Bone marrow (tissue), 2 donors: Measurements from ENCODE around the gene ILF3.
"Not testable (repeated sequence)": the region's sequence is repeated elsewhere in the genome, so short reads cannot be mapped to it uniquely, and the experiment has no call there.

Experiments used
- DNase-seq, 2 donors: peaks; one replicate each; lab custom pipeline; 2025; lab: John Stamatoyannopoulos, UW

Gene ILF3

DNA sequence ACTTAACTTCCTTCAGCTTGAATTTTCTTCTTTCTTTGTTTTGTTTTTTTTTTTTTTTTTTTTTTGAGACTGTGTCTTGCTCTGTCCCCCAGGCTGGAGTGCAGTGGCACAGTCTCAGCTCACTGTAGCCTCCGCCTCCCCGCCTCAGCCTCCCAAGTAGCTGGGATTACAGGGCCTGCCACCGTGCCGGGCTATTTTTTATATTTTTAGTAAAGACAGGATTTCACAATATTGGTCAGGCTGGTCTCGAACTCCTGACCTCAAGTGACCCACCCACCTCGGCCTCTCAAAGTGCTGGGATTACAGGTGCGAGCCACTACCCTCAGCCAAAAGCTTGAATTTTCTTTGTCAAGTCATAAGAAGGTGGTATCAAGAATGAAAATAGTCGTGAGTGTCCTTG is 21.1 kb downstream of the ILF3 start:
- DNase-seq: not testable (repeated sequence)

DNA sequence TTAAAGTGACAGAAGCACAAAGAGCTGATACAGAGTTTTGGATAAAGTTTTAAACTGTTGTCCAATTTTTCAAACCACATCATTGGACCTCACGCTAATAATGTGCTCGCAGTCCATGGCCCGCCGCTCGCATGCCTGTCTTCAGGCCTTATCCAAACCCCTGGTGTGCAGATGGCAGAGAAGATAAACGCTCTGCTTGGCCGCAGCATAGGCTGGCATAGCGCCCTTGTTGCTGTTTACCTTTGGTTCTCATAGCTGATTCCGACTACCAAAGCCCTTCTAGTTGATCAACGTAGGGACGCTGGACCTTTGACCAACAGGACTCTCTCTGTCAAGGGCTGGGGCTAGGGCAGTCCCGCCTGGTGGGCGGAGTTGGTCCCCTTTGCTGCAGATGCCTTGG is 23.6 kb downstream of the ILF3 start:
- no peak for DNase-seq

DNA sequence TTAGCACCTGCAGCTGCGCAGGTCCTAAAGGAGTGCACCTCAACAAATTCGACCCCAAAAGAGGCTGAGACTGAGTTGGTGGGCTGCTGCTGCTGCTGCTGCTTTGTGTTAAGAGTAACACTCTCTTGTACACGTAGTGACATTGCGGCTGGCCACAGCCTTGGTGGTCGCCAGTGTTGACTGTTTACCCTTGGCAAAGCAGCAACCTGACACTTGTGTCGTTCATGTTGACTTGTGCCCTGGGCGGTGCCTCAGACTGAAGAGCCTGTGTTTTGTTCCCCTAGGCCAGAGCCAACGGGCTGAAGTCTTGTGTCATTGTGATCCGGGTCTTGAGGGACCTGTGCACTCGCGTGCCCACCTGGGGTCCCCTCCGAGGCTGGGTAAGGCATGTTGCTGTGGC is 24.7 kb downstream of the ILF3 start:
- DNase-seq: no peak

DNA sequence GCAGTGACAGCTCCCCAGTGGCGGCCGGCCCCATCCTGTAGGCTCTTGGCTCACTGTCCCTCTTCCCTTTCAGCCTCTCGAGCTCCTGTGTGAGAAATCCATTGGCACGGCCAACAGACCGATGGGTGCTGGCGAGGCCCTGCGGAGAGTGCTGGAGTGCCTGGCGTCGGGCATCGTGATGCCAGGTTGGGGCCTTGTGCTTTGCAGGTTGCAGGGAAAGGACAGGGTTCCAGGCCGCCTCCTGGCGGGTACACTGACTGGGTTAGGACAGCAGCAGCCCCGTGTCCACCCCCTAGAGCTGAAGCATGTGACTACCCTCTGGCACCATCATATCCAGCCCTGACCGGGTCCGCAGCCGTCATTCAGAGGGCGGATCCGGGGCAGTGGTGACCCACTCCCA is 25.6 kb downstream of the ILF3 start:
- no peak for DNase-seq

DNA sequence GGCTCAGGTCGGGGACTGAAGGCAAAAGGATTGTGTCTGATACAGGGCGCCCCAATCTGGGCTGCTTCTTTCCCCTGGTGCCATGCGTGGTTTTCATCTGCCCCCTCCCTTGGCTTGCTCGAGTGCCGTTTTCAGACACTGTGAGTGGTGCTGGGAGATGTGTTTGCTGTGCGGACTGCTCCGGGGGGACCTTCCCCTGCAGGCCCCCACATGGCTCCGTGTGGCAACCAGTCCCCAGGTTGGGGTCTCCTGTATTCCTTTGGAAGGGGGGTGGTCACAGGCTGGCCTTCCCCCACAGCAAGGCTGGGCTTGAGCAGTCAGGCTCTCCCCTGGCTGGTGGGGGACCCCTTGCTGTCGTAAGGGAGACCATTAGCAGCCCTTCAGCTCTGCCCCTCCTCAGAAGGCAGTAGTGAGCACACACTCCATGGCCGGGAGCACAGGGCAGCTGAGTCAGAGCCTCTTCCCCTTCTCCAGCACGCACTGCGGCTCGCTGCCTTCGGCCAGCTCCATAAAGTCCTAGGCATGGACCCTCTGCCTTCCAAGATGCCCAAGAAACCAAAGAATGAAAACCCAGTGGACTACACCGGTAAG is 26.5 kb downstream of the ILF3 start:
- DNase-seq: no peak

DNA sequence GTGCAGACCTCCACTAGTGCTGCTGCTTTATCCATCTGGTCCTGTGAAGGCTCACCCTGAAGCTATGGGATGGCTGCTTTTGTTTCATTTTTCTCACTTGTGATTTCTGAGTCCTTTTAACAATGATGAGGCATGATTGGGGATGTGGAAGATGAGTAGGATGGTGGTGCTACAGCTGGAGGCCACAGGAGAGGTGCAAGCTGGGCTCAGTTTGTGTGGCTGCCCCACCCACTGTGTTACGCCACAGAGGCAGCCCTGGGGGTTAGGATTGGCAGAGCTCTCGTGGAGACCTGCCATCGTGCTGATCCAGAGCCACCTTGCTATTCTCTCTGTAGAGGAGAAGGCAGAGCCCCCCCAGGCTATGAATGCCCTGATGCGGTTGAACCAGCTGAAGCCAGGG is 27.5 kb downstream of the ILF3 start:
- no peak for DNase-seq

DNA sequence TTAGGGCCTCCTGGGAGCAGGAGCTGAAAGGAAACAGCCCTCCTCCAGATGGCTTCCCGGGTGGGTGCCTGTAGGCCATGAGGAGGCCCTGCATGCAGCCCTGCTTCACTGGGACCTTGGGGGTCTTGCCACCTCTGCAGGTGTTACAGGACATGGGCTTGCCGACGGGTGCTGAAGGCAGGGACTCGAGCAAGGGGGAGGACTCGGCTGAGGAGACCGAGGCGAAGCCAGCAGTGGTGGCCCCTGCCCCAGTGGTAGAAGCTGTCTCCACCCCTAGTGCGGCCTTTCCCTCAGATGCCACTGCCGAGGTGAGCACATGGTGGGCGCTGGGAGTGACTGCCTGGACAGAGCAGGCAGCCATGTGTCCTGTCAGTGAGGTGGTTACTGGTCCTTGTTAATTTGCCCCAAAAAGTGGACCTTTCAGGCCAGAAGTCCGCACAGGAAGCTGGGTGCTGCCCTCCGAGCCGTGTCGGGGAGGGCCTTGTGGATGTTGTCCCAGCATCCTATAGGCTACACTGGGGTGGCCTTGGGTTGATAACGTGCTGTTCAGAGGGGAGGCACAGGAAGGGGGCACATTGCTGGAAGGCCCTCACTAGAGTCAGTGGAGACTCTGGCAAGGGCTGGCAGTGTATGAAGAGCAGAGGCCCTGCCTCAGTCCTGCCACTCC is 28.4 kb downstream of the ILF3 start:
- DNase-seq: no peak

DNA sequence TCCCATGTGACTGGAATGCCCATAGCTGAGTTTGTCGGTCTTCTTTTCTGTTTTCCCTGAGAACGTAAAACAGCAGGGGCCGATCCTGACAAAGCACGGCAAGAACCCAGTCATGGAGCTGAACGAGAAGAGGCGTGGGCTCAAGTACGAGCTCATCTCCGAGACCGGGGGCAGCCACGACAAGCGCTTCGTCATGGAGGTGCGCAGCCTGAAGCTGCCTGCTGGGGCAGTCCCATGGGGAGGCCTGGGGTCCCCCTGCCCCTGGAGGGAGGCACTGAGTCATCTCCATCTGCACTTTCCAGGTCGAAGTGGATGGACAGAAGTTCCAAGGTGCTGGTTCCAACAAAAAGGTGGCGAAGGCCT is 28.9 kb downstream of the ILF3 start:
- DNase-seq: no peak

DNA sequence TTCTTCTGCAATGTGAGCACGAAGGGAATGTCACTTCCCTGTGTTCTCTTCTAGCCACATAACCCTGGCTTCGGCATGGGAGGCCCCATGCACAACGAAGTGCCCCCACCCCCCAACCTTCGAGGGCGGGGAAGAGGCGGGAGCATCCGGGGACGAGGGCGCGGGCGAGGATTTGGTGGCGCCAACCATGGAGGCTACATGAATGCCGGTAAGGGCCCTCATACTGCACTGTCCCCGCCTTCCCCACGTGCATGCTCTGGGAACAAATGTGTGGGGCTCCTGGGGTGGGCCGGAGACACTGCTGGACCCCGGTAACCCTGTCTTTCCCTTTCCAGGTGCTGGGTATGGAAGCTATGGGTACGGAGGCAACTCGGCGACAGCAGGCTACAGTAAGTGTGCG is 29.4 kb downstream of the ILF3 start:
- DNase-seq: no peak

DNA sequence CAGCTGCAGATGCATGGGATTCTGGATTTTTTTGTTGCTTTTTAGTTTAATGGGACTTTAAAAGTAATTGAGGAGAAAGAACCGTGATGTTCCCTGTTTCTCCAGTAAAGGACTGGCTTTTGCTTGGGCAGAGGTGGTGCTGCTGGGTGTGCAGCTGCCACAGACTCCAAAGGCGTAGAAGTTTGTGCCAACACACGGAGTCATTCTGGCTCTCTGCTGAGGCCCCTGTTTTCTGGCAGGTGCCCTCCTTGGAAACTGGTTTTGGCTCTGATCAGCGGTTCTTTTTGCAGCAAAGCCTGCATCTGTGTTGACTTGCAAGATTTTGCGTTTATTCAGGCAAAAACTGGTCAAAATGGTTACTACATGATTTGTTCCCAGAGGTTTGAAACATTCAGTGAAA is 31.1 kb downstream of the ILF3 start:
- no peak for DNase-seq

DNA sequence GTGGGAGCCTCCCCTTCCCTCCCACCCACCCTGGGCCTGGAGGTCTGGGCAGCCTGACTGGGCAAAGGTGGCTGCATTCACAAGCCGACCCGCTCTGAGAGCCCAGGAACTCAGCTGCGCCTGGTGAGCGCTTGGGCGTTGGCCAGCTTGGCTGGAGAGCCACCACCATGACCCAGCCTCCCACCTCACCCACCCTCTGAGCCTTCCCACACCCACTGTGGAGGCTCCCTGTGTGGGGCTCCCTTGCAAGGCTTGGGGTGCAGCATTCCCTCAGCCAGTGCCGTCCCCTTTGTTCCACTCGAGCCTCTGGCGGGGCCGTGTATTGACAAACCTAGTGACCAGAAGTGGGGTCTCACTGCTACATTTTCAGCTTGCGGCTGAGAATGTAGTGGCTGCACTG is 32.0 kb downstream of the ILF3 start:
- no peak for DNase-seq

DNA sequence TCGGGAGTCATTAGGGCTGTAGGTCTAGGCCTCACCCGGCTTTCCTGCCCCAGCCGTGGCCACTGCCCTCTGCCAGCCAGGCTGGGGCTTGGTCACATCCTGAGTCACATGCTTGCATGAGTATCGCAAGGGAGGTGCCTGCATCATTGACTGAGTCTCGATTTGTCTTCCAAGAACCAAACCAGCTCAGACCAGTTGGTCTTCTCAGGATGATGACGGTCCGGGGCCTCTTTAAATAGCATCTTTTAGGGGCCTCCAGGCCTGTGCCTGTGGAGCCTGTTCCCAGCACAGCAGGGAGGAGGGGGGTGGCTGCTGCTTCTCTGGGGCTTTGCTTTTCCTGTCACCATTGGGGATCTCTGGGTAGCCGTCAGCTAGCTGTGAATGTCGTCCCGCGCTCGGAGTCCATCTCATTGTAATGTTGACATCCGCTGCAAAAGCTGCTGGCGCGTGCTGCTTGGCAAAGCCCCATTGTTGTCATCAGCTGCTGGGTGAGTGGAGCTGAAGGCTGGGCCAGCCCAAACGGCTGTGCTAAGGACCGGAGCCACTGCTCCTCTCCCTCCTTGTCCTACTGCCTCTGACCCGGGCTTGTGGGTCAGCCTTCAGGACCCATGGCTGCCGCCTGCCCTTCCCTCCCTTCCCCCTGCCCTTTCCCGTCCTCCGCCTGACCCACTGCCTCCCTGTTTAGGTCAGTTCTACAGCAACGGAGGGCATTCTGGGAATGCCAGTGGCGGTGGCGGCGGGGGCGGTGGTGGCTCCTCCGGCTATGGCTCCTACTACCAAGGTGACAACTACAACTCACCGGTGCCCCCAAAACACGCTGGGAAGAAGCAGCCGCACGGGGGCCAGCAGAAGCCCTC is 32.7 kb downstream of the ILF3 start:
- no peak for DNase-seq

DNA sequence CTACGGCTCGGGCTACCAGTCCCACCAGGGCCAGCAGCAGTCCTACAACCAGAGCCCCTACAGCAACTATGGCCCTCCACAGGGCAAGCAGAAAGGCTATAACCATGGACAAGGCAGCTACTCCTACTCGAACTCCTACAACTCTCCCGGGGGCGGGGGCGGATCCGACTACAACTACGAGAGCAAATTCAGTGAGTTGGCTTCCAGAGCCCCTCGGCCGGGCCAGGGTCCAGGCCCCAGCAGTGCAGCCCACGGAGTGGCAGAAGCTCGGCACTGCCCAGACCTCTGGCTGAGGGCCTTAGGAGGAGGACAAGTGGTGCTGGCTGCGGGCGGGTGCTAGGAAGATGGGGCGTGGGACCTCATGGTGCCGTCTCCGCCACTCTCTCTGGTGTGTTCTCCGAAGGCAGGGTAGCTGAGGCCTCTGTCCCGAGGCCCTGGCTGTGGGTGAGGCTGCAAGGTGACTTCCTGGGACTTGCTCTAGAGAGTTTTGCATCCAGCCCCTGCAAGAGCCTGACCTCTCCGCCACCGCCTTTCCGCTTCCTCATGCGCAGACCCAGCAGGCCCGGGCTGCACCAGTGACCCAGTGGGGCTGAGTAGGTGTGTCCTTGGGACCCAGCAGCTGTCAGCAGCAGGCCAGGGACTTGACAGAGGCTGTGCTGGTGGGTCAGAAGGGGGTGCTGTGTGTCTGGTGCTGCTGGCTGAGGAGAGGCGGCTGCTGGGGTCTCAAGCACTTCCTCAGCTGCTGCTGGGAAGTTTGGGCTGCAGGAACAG is 33.6 kb downstream of the ILF3 start:
- no peak for DNase-seq

DNA sequence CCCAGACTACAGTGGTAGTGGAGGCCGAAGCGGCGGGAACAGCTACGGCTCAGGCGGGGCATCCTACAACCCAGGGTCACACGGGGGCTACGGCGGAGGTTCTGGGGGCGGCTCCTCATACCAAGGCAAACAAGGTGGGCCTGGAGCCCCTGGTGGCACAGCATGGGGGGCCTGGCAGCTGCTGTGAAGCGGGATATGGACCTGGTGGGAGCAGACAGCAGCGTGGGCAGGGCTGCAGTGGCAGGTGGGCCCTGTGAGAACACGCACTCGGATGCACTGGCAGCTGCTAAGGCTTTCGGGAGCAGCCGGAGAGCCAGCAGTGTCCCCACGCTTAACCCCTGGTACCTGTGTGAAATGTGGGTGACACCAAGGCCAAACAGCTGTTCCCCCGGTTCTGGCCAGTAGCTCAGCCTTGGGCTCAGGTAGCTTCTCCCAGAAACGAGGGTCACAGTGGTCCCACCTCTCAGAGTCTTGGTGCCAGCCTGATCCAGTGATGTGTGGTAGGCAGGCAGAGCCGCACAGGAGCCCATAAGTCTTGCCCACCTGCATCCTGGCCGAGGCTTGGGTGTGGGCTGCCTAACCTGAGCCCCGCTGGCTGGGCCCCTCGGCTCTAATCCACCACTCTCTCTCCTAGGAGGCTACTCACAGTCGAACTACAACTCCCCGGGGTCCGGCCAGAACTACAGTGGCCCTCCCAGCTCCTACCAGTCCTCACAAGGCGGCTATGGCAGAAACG is 34.6 kb downstream of the ILF3 start:
- DNase-seq: no peak

DNA sequence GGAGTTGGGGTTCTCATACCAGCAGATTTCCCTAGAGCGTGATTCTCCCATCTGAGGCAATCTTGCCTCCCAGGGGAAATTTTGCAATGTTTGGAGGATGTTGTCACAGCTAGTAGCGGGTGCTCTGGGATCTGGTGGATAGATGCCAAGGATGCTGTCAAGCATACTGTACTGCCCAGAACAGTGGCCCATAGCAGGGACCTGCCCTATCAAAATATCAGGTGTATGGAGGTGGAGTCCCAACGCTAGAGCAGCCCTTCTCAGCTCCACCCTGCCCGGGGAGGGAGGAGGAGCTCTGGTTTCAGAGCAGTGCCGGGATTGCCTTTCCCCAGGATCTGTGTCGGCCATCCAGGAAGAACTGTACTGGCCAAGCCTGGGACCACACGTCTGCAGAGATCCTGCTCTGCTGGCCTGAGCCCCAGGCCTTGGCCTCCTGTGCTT is 36.2 kb downstream of the ILF3 start:
- no peak for DNase-seq

DNA sequence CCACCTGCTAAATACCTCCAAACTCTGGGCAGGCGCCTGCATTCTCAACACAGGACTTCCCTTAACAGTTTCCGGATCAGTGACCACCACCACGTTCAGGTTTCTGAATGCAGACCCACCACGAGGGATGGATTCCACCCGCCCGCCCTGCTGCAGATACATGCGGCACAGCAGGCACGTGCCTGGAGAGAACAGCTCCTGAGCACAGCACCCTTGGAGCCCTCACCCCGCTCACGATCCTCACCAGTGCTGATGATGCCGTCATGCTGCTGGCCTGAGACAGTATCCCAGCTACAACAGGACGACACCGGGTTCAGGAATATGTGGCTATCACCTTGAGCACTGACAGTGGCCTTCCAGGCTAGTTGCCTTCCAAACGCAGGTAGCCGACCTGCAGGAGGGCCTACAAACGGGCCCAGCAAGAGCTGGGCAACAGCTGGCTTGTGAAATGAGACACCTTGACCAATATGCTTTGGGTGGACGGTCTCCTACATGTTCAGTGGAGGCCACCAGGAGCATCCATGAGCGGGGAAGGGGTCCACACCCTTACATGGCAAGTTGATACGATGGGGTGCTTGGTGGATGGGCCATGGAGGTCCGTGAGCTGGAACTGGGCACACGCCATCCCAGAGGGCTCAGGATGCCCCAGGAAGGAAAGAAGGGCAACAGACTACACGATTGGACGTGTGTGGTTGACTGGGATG is 37.2 kb downstream of the ILF3 start:
- DNase-seq: no peak

DNA sequence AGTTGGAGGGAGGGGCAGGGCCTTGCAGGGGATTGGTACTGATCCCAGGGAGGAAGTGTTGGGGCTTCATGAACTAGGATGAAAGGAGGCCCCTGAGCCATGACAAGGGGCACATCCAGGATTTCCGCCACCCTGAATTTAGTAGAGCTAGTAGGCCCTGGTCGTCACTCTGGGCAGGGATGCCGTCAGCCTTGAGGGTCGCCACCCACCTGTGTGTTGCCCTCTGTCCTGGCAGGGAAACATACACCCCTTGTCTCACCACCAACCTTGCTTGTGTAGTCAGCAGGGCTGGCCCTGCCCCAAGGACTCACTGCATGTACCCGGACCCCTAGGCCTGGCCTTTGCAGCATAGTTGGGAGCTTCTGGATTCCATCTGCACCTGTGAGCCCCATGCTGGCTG is 37.7 kb downstream of the ILF3 start:
- no peak for DNase-seq

DNA sequence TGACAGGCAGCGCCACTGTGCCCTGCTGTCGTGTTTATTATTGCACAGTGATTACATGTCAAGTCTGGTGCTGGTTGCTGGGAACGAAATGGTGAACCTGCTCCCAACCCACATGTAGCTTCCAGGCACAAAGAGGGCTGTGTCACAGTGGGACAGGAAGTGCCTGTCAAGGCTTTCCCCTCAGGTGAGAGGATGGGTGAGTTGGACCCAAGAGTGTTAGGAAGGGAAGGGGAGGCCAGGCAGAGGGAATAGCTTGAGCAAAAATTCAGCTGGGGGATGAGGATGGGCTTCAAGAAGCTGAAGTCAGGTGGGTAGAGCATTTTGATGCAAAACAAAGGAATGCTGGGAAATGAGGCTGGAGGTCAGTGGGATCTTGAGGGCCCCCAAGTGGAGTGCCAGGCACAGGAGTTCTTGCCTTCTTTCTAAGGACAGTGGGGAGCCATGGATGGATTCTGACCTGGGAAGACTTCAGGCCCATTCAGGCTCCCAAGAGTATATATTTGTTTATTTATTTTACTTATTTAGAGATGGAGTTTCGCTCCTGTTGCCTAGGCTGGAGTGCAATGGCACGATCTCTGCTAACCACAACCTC is 38.6 kb downstream of the ILF3 start:
- no peak for DNase-seq

DNA sequence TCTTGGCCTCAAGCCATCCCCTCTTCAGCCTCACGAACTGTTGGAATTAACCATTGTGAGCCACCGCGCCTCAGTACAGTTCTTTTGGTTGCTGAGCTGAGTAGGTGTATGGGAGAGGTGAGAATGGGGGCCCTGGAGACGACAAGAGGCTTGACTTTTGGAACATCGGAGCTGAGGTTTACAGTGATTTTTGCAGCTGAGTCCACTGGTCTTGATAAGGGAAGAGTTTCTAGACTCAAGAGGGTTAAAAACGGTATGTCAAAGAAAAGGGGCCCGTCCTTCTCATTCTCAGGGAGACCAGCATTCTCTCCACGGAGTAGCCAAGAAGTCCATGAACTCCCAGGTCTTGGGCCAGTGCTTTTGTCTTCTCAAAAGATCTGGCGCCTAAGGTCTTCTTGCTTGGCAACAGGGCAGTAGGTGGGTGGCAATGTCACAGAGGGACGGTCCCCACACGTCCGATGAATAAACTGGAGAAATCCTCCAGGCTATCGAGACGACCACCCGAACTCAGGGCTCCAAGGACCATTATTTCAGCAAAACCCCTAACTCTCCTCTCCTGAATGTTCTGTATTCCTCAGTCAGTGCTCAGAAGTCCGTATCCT is 40.7 kb downstream of the ILF3 start:
- DNase-seq: no peak
